ENCODE results near the gene NUMB.

DNA sequence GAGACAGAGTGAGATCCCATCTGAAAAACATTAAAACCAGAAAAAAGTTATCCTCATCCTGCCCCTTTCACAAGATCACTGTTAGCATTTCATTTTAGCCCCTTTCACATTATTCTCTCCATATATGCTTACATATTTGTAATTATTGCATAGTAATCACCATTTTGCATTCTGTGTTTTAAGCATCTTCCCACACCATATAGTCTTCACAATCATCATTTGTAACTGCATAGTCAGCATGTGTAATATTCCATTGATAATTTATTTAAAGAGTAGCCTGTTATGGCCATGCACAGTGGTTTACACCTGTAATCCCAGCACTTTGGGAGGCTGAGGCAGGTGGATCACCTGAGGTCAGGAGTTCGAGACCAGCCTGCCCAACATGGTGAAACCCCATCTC, 209.2 kb downstream of the NUMB start:
- TF ChIP-seq, protein P1, sequence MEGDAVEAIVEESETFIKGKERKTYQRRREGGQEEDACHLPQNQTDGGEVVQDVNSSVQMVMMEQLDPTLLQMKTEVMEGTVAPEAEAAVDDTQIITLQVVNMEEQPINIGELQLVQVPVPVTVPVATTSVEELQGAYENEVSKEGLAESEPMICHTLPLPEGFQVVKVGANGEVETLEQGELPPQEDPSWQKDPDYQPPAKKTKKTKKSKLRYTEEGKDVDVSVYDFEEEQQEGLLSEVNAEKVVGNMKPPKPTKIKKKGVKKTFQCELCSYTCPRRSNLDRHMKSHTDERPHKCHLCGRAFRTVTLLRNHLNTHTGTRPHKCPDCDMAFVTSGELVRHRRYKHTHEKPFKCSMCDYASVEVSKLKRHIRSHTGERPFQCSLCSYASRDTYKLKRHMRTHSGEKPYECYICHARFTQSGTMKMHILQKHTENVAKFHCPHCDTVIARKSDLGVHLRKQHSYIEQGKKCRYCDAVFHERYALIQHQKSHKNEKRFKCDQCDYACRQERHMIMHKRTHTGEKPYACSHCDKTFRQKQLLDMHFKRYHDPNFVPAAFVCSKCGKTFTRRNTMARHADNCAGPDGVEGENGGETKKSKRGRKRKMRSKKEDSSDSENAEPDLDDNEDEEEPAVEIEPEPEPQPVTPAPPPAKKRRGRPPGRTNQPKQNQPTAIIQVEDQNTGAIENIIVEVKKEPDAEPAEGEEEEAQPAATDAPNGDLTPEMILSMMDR (conservative IDR thresholded peaks at IDR 0.05; ENCODE audit: low read depth, low read length) = no peak
- TF ChIP-seq MAFK (IDR thresholded peaks at IDR 0.05; ENCODE audit: low read depth, low read length) (peak; percentile 34; the same call in 1 of the 2 replicates), POLR2A (IDR thresholded peaks at IDR 0.05; ENCODE audit: low read depth, low read length) (no peak), CEBPB (IDR thresholded peaks at IDR 0.05; ENCODE audit: low read depth, low read length) (no peak), SMC3 (IDR thresholded peaks at IDR 0.05; ENCODE audit: low read depth, low read length) (no peak), RAD21 (IDR thresholded peaks at IDR 0.05; ENCODE audit: low read length) (no peak), BHLHE40 (IDR thresholded peaks at IDR 0.05; ENCODE audit: low read depth, low read length) (no peak)

All from IMR-90 (cell line).